Measurements from ENCODE around the gene FASTKD1.

Gene FASTKD1

GRCh38 chr2:169504651-169505050, 69.0 kb downstream of the FASTKD1 start:
- no peak for DNase-seq

DNA sequence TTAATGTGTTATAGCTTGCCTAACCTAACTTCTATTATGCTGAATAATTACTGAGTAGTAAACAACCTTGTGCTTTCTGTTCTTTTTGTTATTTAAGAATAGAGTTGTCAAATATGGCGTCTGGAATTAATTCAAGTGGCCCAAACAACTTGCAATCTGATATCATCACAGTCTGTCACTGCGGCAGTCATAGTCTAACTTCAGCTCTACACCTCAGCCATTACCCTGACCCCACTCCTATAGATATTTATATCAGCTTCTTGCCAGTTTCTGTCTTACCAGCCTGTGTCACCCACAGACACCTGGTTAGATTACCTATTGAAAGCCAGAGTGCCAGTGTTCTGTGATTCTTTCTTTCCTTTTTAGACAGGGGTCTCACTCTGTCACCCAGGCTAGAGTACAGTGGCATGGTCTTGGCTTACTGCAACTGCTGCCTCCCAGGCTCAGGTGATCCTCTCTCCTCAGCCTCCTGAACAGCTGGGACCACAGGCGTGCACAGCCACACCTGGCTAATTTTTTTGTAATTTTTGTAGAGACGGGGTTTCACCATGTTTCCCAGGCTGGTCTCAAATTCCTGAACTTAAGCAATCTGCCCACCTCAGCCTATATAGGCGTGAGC, 78.2 kb downstream of the FASTKD1 start:
- DNase-seq, result no peak

GRCh38 chr2:169493360-169493759, 80.3 kb downstream of the FASTKD1 start:
- DNase-seq, result no peak

GRCh38 chr2:169491378-169491777, 82.3 kb downstream of the FASTKD1 start:
- no peak for DNase-seq

GRCh38 chr2:169490834-169491233, 82.8 kb downstream of the FASTKD1 start:
- DNase-seq, result no peak

DNA sequence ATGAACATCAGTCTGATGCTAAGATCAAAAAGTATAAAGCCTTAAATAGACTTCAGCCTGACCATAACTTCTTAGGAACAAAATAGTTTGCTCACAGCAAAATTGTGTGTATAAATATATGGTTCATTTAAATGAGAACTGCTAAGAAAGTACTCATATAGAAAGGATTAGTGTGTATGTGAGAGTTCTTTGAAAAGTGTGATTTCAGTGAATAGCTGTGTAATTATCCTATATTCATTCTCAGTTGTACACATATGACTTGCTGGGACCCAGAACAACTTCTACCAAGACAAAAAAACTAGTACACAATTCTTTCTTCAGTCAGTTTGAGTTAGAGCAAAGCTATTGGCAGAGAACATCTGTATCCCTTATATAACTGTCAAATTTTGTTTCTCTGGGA, 87.2 kb downstream of the FASTKD1 start:
- no peak for DNase-seq

GRCh38 chr2:169485650-169486138, 88.0 kb downstream of the FASTKD1 start:
- DNase-seq, result no peak

- DNase-seq, result no peak
Measured at GRCh38 chr2:169480079-169480465, 93.6 kb downstream of the FASTKD1 start.

Measured in NK-92 treated with Interleukin-12 subunit alpha and Interleukin-12 subunit beta, amount 100 ng/mL, for 24 hours (cell line).